ENCODE results near the gene PDS5B.

DNA sequence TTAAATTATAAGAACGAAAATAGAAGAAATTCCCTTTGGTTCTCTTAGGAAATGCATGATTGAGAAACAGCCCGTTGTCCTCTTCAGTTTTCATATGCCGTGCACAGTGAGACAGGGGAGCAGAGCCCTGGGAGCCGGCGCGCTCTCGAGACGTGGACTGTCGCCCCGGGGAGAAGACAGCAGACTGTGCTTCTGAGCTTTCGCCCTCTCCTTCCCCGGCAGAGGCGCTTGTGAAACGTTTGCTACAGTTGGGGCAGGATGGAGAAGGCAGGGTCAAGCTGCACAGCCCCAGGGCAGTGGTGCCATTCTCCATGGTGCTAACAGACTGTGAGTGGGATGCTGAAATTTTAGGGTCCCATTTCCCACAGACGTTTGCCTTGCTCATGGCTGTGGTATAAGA, 237.8 kb downstream of the PDS5B start:
- TF ChIP-seq, protein P1, sequence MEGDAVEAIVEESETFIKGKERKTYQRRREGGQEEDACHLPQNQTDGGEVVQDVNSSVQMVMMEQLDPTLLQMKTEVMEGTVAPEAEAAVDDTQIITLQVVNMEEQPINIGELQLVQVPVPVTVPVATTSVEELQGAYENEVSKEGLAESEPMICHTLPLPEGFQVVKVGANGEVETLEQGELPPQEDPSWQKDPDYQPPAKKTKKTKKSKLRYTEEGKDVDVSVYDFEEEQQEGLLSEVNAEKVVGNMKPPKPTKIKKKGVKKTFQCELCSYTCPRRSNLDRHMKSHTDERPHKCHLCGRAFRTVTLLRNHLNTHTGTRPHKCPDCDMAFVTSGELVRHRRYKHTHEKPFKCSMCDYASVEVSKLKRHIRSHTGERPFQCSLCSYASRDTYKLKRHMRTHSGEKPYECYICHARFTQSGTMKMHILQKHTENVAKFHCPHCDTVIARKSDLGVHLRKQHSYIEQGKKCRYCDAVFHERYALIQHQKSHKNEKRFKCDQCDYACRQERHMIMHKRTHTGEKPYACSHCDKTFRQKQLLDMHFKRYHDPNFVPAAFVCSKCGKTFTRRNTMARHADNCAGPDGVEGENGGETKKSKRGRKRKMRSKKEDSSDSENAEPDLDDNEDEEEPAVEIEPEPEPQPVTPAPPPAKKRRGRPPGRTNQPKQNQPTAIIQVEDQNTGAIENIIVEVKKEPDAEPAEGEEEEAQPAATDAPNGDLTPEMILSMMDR (IDR thresholded peaks at IDR 0.05), result no peak
- no peak for TF ChIP-seq POLR2A (IDR thresholded peaks at IDR 0.05)

Measured in heart left ventricle (tissue), 13 donors.